ENCODE results near the gene SLC30A2.

Gene SLC30A2

DNA sequence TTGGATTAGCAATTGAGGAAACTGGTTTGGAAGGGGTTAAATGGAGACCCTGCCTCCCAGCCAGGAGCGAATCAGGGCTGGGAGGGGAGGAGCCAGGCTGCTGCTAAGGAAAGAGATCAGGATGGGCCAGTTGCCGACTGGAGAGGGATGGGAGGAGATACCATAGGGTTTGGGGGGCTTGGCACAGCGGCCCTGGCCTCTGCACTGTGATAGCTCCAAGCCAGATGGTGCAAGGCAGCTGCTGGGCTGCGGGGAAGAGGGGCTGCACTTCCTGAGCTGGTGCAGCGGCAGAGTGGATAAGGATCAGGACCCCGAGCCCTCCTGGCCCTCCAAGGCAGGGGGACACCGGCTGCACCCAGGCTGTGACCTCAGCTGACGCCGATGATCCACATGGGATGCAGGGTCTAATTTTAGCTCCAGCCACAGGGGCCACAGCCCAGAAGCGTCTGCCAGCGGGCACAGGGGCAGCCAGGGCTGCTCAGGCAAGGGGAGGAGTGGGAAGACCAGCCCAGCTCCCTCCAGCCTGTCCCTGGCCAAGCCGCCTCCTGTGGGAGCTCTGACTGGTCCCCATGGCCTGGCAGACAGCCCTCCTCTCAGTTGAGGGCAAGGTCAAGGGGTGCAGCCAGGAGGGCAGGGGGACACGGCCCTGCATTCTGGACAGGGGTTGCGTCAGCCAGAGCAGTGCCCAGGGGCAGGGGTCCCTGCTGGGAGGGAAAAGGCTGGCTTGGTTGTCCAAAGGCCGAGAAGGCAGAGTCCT lies 24.1 kb downstream of the SLC30A2 start, which contains the start of gene EXTL1:
Gene EXTL1 (plus strand): TSS at position 129 of the 757 bp plus-strand sequence. CDS start 872 bp downstream, outside the sequence.
- in situ Hi-C loops (cut with MboI; ENCODE audit: low sequenced_read_pairs, unreplicated experiment) = no loop called here
- DNase-seq (ENCODE audit: low spot score) = no peak
- TF ChIP-seq, protein P1, sequence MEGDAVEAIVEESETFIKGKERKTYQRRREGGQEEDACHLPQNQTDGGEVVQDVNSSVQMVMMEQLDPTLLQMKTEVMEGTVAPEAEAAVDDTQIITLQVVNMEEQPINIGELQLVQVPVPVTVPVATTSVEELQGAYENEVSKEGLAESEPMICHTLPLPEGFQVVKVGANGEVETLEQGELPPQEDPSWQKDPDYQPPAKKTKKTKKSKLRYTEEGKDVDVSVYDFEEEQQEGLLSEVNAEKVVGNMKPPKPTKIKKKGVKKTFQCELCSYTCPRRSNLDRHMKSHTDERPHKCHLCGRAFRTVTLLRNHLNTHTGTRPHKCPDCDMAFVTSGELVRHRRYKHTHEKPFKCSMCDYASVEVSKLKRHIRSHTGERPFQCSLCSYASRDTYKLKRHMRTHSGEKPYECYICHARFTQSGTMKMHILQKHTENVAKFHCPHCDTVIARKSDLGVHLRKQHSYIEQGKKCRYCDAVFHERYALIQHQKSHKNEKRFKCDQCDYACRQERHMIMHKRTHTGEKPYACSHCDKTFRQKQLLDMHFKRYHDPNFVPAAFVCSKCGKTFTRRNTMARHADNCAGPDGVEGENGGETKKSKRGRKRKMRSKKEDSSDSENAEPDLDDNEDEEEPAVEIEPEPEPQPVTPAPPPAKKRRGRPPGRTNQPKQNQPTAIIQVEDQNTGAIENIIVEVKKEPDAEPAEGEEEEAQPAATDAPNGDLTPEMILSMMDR (IDR thresholded peaks at IDR 0.05; ENCODE audit: borderline replicate concordance, control extremely low read depth, extremely low read depth, insufficient read depth, missing control alignments) = no peak

DNA sequence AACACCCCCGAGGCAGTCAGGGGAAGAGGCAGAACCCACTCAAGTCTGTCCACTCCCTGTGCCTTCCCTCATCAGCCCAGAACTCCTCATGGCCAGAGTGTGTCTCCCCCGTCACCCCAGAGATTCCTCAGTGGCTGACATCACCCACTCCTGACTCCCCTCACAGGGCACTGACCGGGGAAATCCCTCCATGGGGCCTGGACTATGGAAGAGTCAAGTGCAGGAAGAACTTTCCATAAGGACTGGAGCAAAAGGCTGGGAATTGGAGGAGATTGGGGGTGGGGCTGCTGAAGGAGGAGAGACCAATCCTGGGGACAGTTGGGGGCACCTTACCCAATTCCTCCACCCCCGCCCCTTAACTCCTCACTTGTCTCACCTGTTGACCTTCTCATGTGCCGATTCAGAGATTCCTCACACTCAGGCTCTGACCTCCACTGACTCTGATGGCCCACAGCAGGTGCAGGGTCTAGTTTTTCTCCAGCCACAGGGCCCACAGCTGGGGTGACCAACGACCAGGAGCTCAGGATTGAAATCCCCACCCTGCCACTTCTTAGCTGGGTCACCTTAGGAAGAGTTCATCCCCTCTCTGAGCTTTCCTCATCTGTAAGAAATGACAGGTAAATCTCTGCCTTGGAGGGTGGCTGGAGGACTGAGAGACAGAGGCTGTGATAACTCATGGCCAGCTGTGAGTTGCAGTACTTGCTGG lies 24.8 kb downstream of the SLC30A2 start:
- TF ChIP-seq, protein P1 (IDR thresholded peaks at IDR 0.05; ENCODE audit: borderline replicate concordance, control extremely low read depth, extremely low read depth, insufficient read depth, missing control alignments) = no peak
- in situ Hi-C loops (cut with MboI; ENCODE audit: low sequenced_read_pairs, unreplicated experiment) = no loop called here

DNA sequence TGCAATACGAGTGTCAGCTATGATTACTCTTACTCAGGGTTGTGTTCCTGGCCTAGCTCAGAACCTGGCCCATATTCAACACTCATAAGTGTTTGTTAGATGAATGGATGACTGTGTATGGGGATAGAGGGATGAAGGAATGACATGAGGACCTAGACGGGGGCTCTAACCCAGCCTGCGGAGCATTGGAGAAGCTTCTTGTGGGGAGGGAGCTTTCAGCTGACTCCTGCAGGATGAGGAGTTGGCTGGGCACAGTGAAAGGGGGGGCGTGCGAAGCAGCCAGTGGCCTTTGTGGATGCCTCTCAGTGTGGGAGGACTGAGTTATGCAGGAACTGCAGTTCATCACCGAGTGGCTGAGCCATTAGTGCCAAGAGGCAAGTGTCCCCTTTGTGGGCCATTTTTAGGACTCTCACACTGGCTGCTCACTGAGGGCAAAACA lies 25.6 kb downstream of the SLC30A2 start:
- TF ChIP-seq, protein P1 (IDR thresholded peaks at IDR 0.05; ENCODE audit: borderline replicate concordance, control extremely low read depth, extremely low read depth, insufficient read depth, missing control alignments) = no peak
- in situ Hi-C loops (cut with MboI; ENCODE audit: low sequenced_read_pairs, unreplicated experiment) = no loop called here
- DNase-seq (ENCODE audit: low spot score) = no peak

More for the DNA sequence above, 24.8 kb downstream of the SLC30A2 start:
- no peak for DNase-seq (ENCODE audit: low spot score)

DNA sequence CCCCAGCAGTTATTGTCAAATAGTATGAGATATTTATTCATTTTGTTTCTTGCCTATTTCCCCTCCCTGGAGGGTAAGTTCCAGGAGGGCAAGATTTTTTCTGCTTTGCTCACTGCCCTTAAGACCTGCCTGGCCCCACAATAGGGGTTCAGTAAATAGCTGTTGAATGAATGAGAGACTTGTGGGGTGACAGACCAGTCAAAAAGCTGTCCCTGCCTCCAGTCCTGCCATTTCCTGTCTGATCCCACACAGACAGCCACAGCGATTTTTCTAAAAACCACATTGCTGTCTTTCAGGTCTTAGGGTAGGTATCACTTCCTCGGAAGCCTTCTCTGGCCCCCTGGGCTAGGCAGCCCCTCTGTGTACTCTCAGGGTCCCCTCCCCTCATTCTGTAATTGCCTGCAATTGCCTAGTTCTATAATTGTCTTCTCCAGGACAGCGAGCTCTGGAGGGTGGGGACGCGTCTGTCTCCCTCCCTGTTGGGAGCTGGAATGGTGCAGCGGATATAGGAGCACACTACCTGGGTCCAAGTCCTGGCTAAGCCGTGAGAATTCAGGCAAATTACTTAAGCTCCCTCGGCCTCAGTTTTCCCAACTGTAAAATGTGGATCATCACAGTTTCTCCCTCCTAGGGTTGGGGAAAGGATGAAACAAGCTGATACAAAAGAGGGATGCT lies 26.1 kb downstream of the SLC30A2 start:
- TF ChIP-seq, protein P1 (IDR thresholded peaks at IDR 0.05; ENCODE audit: borderline replicate concordance, control extremely low read depth, extremely low read depth, insufficient read depth, missing control alignments) = no peak
- DNase-seq (ENCODE audit: low spot score) = no peak
- in situ Hi-C loops (cut with MboI; ENCODE audit: low sequenced_read_pairs, unreplicated experiment) = no loop called here

DNA sequence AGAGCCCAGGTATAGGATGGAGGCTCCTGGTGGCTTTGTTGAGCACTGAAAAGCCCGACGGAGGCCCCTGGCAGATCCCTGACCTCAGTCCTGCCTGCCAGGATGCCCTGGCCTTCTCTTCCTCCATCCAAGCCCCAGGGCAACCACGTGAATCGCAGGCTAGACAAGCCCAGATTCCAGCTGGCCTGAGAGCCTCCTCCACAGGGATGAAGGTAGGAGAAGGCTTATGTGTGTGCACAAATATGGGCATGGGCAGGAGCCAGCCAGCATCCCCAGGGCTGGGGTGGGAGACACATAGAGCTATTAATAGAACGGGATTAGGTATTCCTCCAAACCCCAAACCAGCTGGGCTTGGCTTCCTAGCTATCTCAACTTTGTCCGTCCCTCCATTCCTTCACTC lies 28.3 kb downstream of the SLC30A2 start:
- no peak for DNase-seq (ENCODE audit: low spot score)
- in situ Hi-C loops (cut with MboI; ENCODE audit: low sequenced_read_pairs, unreplicated experiment) = no loop called here
- TF ChIP-seq, protein P1 (IDR thresholded peaks at IDR 0.05; ENCODE audit: borderline replicate concordance, control extremely low read depth, extremely low read depth, insufficient read depth, missing control alignments) = no peak

DNA sequence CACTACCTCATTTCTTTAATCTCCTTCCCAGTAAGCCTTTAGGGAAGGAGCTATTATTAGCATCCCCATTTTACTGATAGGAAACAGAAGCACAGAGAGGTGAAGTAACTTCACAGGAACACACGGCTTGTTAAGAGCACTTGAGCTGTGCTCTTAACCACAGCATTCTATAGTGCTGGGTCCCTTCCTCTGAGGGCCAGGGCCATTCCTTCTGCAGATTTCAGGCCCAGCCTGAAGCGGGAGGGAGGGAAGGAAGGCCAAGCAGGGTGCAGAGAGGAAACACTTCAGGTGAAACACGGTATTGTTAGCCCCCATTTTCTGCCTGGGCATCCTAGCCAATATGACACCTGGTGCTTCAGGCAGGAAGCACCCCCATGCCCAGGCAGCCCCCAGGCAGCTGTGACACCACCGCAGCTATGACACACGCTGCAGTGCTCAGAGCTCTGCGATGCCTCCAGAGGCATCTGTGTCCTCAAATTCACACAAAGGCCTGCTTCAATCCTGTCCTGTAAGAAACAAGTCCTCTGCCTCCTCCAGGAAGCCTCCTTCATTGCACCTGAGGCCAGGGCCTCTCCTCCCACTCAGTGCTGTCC lies 28.9 kb downstream of the SLC30A2 start:
- in situ Hi-C loops (cut with MboI; ENCODE audit: low sequenced_read_pairs, unreplicated experiment) = no loop called here
- no peak for DNase-seq (ENCODE audit: low spot score)
- TF ChIP-seq, protein P1 (IDR thresholded peaks at IDR 0.05; ENCODE audit: borderline replicate concordance, control extremely low read depth, extremely low read depth, insufficient read depth, missing control alignments) = no peak
